Duodenal mucosa (tissue), 2 donors: ENCODE results near the gene KRT77.

Experiments used
- H3K27ac ChIP-seq: one replicate; pipeline ENCODE4 v1.7.0; 2013; ENCODE audit warnings: low read depth, low read length
- H3K27me3 ChIP-seq, 2 donors: one replicate each; pipeline ENCODE4 v1.7.0; 2013; ENCODE audit warnings: low read length in 2 of 2, control low read depth in 1 of 2; ENCODE audit not compliant: insufficient read depth in 2 of 2, control insufficient read depth in 1 of 2
- H3K36me3 ChIP-seq, 2 donors: one replicate each; pipeline ENCODE4 v1.7.0; 2013; ENCODE audit warnings: low read length in 2 of 2, control low read depth in 1 of 2; ENCODE audit not compliant: insufficient read depth in 2 of 2, control insufficient read depth in 1 of 2
- H3K4me1 ChIP-seq, 2 donors: one replicate each; pipeline ENCODE4 v1.7.0; 2013; ENCODE audit warnings: low read length in 2 of 2, control low read depth in 1 of 2; ENCODE audit not compliant: insufficient read depth in 2 of 2, control insufficient read depth in 1 of 2
- H3K4me3 ChIP-seq, 2 donors: one replicate each; pipeline ENCODE4 v1.7.0; 2013; ENCODE audit warnings: low read length in 2 of 2, low read depth in 1 of 2
- H3K9ac ChIP-seq, 2 donors: one replicate each; pipeline ENCODE4 v1.7.0; 2013; ENCODE audit warnings: low read length in 2 of 2, low read depth in 1 of 2
- H3K9me3 ChIP-seq, 2 donors: one replicate each; pipeline ENCODE4 v1.7.0; 2013; ENCODE audit warnings: low read length in 2 of 2, control low read depth in 1 of 2; ENCODE audit not compliant: control insufficient read depth in 1 of 2

Gene KRT77

DNA sequence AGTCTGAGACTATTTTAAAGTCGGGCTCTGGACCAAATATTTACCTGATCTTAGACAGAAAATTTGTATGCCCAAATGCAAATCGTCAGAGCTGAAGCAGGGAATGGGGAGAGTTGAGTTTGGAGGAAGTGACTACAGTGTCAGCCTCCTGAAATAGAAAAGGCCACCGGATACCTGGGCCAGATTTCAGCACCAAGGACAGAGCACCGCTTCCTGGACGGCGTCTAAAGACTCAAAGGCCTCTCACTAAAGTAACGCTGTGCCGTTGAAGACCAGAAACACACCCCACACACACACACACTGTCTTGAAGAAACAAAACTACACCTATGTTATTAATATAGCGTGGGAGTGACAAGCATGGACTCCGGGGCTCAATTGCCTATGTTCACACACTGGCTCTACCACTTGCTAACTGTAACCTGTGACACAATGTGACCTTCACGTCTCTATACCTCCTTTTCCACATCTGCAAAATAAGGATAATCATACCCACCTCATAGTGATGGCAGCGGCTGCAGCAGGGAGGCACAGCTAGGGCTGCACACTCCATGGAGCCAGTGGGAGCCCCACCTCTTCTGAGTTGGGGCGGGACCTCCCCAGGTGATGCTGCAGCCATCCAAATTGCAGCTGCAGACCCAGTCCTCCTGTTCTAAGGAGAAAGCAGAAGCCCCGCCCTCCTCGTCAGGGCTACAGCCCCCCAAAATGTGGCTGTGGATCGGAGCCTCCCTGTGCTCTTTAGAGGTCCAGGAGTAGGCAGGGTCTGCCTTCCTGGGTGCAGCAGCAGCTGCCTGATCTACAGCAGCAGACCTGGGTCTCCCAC is 38.3 kb upstream of the KRT77 start:
- H3K36me3 ChIP-seq, result no peaks in the 10 kb centered on the region
- no peak overlapping the region for H3K27ac ChIP-seq
- H3K27me3 ChIP-seq, result peaks cover 0 to 10% of the 10 kb centered on the region in 2 donors
- no peaks in the 10 kb centered on the region for H3K9me3 ChIP-seq
- no peaks in the 10 kb centered on the region for H3K4me1 ChIP-seq
- H3K4me3 ChIP-seq, result no peak overlapping the region
- no peak overlapping the region for H3K9ac ChIP-seq

DNA sequence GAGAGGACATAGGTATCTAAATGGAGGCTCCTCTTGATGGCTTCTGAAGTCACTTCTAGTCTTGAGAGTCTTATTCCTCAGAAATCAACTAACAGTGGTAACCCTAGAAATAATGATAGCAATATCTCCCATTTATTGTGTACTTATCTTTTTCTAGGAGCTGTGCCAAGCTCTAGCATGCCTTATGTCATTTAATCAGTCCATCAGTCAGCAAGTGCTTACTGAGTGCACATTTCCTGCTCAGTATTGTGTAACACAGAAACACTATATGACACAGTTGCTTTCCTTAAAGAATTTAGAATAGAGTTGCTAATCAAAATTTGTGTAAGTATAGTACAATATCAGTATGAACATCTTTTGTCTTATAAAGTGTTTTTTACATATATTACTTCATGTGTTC is 37.3 kb upstream of the KRT77 start:
- H3K4me1 ChIP-seq, result no peaks in the 10 kb centered on the region

DNA sequence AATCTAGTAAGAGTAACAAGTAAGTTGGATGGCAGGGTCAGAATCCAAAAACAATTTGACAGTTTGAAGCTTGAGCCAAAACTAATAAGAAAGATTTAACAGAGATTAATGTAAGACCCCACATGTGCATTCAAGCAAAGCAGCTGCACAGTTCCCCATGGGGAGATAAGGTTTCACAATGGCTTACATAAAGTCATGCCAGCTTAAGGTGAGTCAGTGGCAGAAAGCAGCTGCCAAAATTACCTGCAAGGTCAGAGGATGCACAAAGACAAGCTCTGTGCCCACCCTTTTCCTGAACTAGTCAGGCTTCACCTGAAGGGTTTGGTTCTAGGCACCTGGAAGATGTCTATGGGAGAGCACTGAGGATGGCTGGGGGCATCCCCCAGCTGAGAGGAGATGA is 36.6 kb upstream of the KRT77 start:
- no peaks in the 10 kb centered on the region for H3K36me3 ChIP-seq
- no peak overlapping the region for H3K4me3 ChIP-seq
- no peak overlapping the region for H3K27ac ChIP-seq
- no peaks in the 10 kb centered on the region for H3K4me1 ChIP-seq
- H3K9me3 ChIP-seq, result no peaks in the 10 kb centered on the region
- H3K27me3 ChIP-seq, result peaks cover 0 to under 1% of the 10 kb centered on the region in 2 donors
- H3K9ac ChIP-seq, result no peak overlapping the region

More for the DNA sequence above, 37.3 kb upstream of the KRT77 start:
- Histone ChIP-seq H3K9ac (no peak overlapping the region), H3K36me3 (no peaks in the 10 kb centered on the region), H3K4me3 (no peak overlapping the region), H3K9me3 (no peaks in the 10 kb centered on the region), H3K27me3 (no peaks in the 10 kb centered on the region), H3K27ac (no peak overlapping the region)

DNA sequence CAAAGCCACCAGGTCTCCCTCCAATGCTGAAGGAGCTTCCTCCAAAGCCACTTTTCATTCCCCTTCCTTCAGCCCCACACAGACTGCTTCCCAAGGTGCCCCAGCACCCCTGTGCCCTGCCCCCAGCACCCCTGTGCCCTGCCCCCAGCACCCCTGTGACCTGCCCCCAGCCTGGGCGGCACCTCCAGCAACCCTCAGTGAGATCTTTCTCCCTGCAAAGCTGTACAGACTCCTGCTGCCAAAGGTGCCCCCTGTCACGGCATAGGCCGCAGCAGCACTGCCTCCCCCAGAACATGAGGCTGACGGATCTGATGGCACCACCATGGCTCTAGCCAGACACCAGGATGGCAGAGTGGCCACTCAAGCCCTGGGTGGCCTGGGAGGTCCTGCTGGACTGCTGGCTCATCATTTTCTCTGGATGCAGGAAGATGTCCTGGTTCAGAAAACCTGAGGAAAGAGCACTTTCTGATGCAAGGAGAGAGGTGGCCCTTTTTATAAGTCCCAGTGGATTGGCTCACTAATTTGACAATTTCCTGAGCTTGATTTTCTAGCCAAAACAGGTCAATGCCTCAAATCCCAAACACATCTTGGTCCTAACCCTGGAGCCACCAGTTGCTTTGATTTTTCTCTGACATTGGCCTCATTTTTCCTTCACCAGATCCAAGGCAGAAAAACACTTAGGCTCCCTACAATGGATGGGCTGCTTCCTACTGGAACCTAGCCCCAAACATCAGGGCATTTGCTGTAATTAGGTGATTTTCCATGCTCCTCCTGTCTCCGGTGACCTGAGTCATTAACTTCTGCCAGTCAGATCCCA is 32.7 kb upstream of the KRT77 start:
- Histone ChIP-seq H3K27ac (no peak overlapping the region), H3K36me3 (no peaks in the 10 kb centered on the region), H3K9me3 (no peaks in the 10 kb centered on the region), H3K27me3 (peaks cover 0 to 3% of the 10 kb centered on the region in 2 donors), H3K4me1 (no peaks in the 10 kb centered on the region), H3K9ac (no peak overlapping the region), H3K4me3 (no peak overlapping the region)

DNA sequence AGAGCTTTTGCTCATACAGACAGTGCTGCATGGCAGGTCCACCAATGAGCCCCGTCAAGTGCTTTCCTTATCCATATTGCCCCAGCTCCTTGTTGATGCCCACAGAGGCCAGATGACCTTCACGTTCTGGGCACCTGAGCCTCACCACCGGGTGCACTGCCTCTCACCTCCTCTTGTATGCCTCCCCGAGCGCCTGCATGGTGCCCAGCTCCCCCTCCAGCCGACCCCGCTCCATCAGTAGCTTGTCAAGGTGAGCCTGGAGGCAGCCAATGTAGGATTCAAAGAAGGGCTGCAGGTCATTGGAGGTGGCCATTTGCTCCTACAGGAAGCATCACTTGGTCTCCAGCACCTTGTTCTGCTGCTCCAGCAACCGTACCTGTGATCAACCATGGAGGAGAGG is 31.8 kb upstream of the KRT77 start:
- Histone ChIP-seq H3K27ac (no peak overlapping the region), H3K27me3 (peaks cover 0 to 3% of the 10 kb centered on the region in 2 donors), H3K36me3 (no peaks in the 10 kb centered on the region), H3K9me3 (no peaks in the 10 kb centered on the region), H3K9ac (no peak overlapping the region), H3K4me1 (no peaks in the 10 kb centered on the region), H3K4me3 (no peak overlapping the region)

DNA sequence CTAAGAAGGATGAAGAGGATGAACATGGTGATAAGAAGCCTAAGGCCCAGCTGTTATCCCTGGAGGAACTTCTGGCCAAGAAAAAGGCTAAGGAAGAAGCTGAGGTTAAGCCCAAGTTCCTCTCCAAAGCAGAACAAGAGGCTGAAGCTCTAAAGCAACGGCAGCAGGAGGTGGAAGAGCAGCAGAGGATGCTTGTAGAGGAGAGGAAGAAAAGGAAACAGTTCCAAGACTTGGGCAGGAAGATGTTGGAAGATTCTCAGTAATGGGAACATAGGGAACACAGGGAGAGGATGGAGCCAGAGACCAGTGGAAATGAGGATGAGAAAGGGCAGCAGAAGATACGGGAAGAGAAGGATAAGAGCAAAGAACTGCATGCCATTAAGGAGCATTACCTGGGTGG is 27.5 kb upstream of the KRT77 start:
- Histone ChIP-seq H3K4me1 (no peaks in the 10 kb centered on the region), H3K27ac (no peak overlapping the region), H3K36me3 (no peaks in the 10 kb centered on the region), H3K9ac (no peak overlapping the region), H3K27me3 (peaks cover 0 to 3% of the 10 kb centered on the region in 2 donors), H3K4me3 (no peak overlapping the region), H3K9me3 (no peaks in the 10 kb centered on the region)

DNA sequence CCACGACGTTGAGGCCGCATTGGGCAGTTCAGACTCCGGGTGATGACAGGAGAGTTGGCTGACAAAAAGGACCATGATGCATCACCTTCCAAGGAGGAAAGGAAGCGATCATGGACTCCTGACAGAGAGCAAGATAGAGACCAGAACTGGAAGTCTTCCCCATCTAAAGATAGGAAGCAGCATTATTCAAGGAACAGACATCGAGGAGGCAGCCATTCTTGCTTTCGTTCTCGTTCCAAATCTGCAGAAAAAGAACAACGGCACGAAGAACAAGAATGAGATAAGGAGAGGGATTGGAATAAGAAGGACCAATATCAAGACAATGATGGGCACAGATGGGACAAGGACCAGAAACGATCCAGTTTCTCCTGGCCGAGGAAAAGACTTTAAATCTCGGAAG is 27.1 kb upstream of the KRT77 start:
- no peak overlapping the region for H3K4me3 ChIP-seq
- H3K9ac ChIP-seq, result no peak overlapping the region
- peaks cover 3% of the 10 kb centered on the region in 2 donors for H3K27me3 ChIP-seq
- H3K27ac ChIP-seq, result no peak overlapping the region
- no peaks in the 10 kb centered on the region for H3K36me3 ChIP-seq
- no peaks in the 10 kb centered on the region for H3K4me1 ChIP-seq
- H3K9me3 ChIP-seq, result no peaks in the 10 kb centered on the region

DNA sequence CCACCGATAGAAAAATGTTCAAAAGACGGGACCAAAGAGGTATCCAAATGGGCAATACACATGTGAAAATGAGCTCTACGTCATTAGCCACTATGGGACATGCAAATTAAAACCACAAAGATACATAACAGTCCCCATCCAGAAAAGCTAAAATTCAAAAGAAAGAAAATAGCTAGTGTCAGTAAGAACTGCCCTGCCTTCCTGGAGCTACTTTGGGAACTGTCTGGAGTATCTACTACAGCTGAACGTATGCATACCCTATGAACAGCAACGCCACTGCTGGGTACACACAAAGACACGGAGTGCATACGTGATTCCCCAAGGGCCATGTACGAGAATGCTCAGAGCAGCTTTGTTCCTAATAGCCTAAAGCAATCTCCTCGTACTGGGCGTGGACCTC is 25.8 kb upstream of the KRT77 start:
- Histone ChIP-seq H3K4me1 (no peaks in the 10 kb centered on the region), H3K36me3 (no peaks in the 10 kb centered on the region), H3K9ac (no peak overlapping the region), H3K9me3 (no peaks in the 10 kb centered on the region), H3K27me3 (peaks cover 0 to 3% of the 10 kb centered on the region in 2 donors), H3K4me3 (no peak overlapping the region), H3K27ac (no peak overlapping the region)

DNA sequence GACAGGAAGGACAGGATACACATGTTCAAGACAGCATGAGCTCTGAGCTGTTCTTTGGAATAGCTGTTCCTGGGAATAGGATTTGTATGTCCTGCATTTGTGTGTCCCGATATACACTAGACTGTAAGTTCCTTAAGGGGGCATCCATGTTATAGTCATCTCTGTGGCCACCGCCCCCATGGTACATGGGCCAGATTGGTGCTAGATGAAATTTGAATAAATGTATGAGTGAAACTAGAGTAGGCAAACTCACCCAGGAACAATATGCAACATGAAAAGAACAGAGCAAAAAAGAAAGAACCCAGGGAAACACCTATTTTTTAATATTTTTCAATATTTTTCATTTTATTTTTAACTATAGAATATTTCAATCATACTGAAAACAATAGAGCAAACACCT is 25.1 kb upstream of the KRT77 start:
- Histone ChIP-seq H3K9ac (no peak overlapping the region), H3K4me1 (no peaks in the 10 kb centered on the region), H3K36me3 (no peaks in the 10 kb centered on the region), H3K4me3 (no peak overlapping the region), H3K27ac (no peak overlapping the region), H3K27me3 (peaks cover 0 to 3% of the 10 kb centered on the region in 2 donors), H3K9me3 (no peaks in the 10 kb centered on the region)

DNA sequence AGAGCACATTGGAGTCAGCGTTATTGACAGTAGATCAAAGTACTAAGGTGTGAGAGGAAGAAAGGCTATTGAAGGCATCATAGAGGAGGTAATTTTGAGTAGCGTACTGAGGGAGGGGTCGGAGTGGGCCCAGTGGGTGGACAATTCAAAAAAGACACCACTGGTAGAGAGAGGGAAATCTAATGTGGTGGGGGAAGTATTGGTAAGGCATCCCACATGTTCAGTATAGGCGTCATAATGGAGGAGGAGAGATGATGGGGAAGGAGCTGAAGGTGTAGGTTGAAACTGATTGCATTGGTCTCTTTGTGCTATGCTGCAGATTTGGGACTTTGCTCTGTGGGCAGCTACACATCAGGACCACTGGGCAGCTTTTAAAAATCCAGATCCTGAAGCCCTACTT is 23.7 kb upstream of the KRT77 start:
- no peaks in the 10 kb centered on the region for H3K4me1 ChIP-seq
- H3K36me3 ChIP-seq, result no peaks in the 10 kb centered on the region
- no peak overlapping the region for H3K9ac ChIP-seq
- H3K4me3 ChIP-seq, result no peak overlapping the region
- H3K27ac ChIP-seq, result no peak overlapping the region
- peaks cover 3% of the 10 kb centered on the region in 2 donors for H3K27me3 ChIP-seq
- H3K9me3 ChIP-seq, result no peaks in the 10 kb centered on the region
